K562 (cell line): ENCODE results near the gene NUB1. TPM values are rescaled to one million over a fixed set of nuclear protein-coding genes. Genes with fewer than 3 reads are reported as not detected.

Experiments used
- ARID1B ChIP-seq: fragments of 450-650 bp; IDR thresholded peaks from 2 replicates; pipeline ENCODE4 v1.6.1; 2016; ENCODE audit warnings: antibody characterized with exemption, mild to moderate bottlenecking, inconsistent platforms
- BHLHE40 ChIP-seq: IDR thresholded peaks from 2 replicates; pipeline ENCODE4 v1.6.1; 2011; ENCODE audit warnings: low read length, improper control_type of control experiment
- GABPB1 ChIP-seq: sonication (generic); formaldehyde crosslinking; IDR thresholded peaks from 2 replicates; pipeline ENCODE4 v1.8.0; 2022; ENCODE audit warnings: mild to moderate bottlenecking, missing genetic modification reagents
- HMGN3 ChIP-seq: IDR thresholded peaks from 2 replicates; pipeline ENCODE4 v1.6.1; 2011; ENCODE audit warnings: borderline replicate concordance, low read depth, mild to moderate bottlenecking, mixed read lengths, low read length; ENCODE audit not compliant: insufficient read length; ENCODE audit errors: extremely low read depth
- NFE2 ChIP-seq: IDR thresholded peaks from 2 replicates; pipeline ENCODE4 v1.6.1; 2014; ENCODE audit warnings: antibody characterized with exemption, low read depth
- NFE2L1 ChIP-seq: fragments of 450-650 bp; IDR thresholded peaks from 2 replicates; pipeline ENCODE4 v1.6.1; 2016; ENCODE audit warnings: missing genetic modification characterization, low read depth, mild to moderate bottlenecking, missing compliant biosample characterization, moderate library complexity, borderline replicate concordance
- NFIC ChIP-seq: fragments of 450-650 bp; IDR thresholded peaks from 2 replicates; pipeline ENCODE4 v1.6.1; 2017; ENCODE audit warnings: mild to moderate bottlenecking, inconsistent platforms
- OTX1 ChIP-seq: fragments of 450-650 bp; formaldehyde crosslinking; IDR thresholded peaks from 2 replicates; pipeline ENCODE4 v1.4.0; 2022; ENCODE audit warnings: mild to moderate bottlenecking
- RAD21 ChIP-seq, 2 experiments: fragments of 250-450 bp in 1 of 2; fragments of 450-650 bp in 1 of 2; sonication (Bioruptor Pico) in 1 of 2; formaldehyde crosslinking in 1 of 2; IDR thresholded peaks in 1 of 2; conservative IDR thresholded peaks in 1 of 2; 2 replicates each; pipeline versions ENCODE4 v1.4.0 to v1.8.0; 2020 to 2022; ENCODE audit warnings: mild to moderate bottlenecking in 2 of 2, moderate library complexity in 1 of 2
- SLC30A9 ChIP-seq: fragments of 250-450 bp; sonication (Bioruptor Pico); IDR thresholded peaks from 2 replicates; pipeline ENCODE4 v1.8.0; 2022; ENCODE audit warnings: mild to moderate bottlenecking, moderate library complexity
- SMC3 ChIP-seq: conservative IDR thresholded peaks from 2 replicates; pipeline ENCODE4 v1.6.1; 2011; ENCODE audit warnings: low read depth, low read length, improper control_type of control experiment; ENCODE audit not compliant: insufficient read depth
- SREBF1 ChIP-seq: fragments of 150-350 bp; IDR thresholded peaks from 2 replicates; pipeline ENCODE4 v1.6.1; 2014; ENCODE audit warnings: antibody characterized with exemption, low read depth, low read length, borderline replicate concordance
- TRIM24 ChIP-seq, 2 experiments: fragments of 450-650 bp; IDR thresholded peaks; 2 replicates each; pipeline ENCODE4 v1.6.1; 2016
- XRCC5 ChIP-seq: fragments of 200-400 bp; formaldehyde crosslinking; IDR thresholded peaks from 2 replicates; pipeline ENCODE4 v1.6.1; 2017; ENCODE audit warnings: low read depth, mild to moderate bottlenecking, low read length
- ZBTB1 ChIP-seq: sonication (generic); formaldehyde crosslinking; IDR thresholded peaks from 2 replicates; pipeline ENCODE4 v1.8.1; 2023; ENCODE audit warnings: missing genetic modification reagents, low read depth, mild to moderate bottlenecking, borderline replicate concordance
- ZNF384 ChIP-seq: IDR thresholded peaks from 2 replicates; pipeline ENCODE4 v1.6.1; 2012; ENCODE audit warnings: low read depth, low read length, improper control_type of control experiment
- ZNF696 ChIP-seq: fragments of 250-450 bp; sonication (Bioruptor Pico); conservative IDR thresholded peaks from 2 replicates; pipeline ENCODE4 v1.4.0; 2020; ENCODE audit warnings: mild to moderate bottlenecking, moderate library complexity
- polyA plus RNA-seq, 8 experiments: library from polyadenylated mRNA; depleted of rRNA in 4 of 8; stranded (reverse) in 5 of 8; unstranded in 3 of 8; fragments of >200 nt; fragmentation: Nextera tagmentation in 2 of 8; fragmentation: Illumina TruSeq in 1 of 8; extraction: Ambion mirVana in 2 of 8; extraction: Trizol in 1 of 8; gene quantifications; 2 replicates each; pipeline versions ENCODE4 v1.2.1 to v1.2.3, GENCODE V29; 2011 to 2014; ENCODE audit warnings: inconsistent platforms in 1 of 8, missing spikeins in 1 of 8
- total RNA-seq, 7 experiments: library from RNA; depleted of rRNA in 6 of 7; stranded (reverse); fragments of >200 nt in 6 of 7; fragmentation: Illumina TruSeq in 2 of 7; extraction: Trizol in 2 of 7; gene quantifications; 2 replicates each; pipeline versions ENCODE4 v1.2.1 to v1.2.3, GENCODE V29; 2011 to 2021; ENCODE audit warnings: low replicate concordance in 1 of 7
- TF ChIP-seq, protein P1 (sequence below): IDR thresholded peaks from 2 replicates; pipeline ENCODE4 v1.6.1; 2011; ENCODE audit warnings: borderline replicate concordance, low read depth, mild to moderate bottlenecking, moderate library complexity, low read length; ENCODE audit not compliant: insufficient read depth, poor library complexity, severe bottlenecking
- TF ChIP-seq, protein P2 (sequence below): fragments of 450-650 bp; IDR thresholded peaks from 2 replicates; pipeline ENCODE4 v1.6.1; 2017; ENCODE audit warnings: antibody characterized with exemption, mild to moderate bottlenecking
- TF ChIP-seq, protein P3 (sequence below): fragments of 200-400 bp; formaldehyde crosslinking; IDR thresholded peaks from 2 replicates; pipeline ENCODE4 v1.6.1; 2017; ENCODE audit warnings: mild to moderate bottlenecking, low read depth, low read length, moderate library complexity

Gene NUB1
- total and polyA plus RNA-seq, 9 of the 15 experiments (the other 6 are each of a cell fraction or from before 2014, with no cell fraction given): 43.2 to 159 (median 85.2) TPM

DNA sequence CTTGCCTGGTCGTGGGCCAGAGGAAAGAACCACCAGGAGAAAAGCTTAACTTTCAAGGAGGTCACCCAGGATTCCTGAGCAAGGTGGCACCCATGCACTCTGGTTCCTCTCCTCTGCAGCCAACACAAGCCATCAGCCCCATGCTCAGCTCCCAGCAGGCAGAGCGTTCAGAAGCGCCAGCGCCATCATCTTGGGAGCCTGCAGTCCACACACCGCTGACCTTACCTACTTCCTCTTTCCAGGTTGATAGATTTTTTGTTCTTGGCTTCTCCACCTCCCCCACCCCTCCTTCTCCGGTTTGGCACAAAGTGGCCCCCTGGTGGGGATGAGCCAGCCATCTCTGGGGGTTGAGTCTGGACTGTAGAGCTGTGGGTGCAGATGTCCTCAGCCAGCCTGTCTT, 69.9 kb downstream of the NUB1 start (continued):
- TF ChIP-seq NFE2L1 (no peak), BHLHE40 (0 out of 2 replicates have a peak, but pooled peaks have one; percentile 10), ZBTB1 (CRISPR knock-in tag) (no peak), NFIC (0 out of 2 replicates have a peak, but pooled peaks have one; percentile 8), RAD21 (CRISPR knock-in tag; conservative IDR thresholded peaks at IDR 0.05 in 1 of 2, IDR thresholded peaks at IDR 0.05 in 1 of 2) (peak in 1 of 2 experiments; percentile 59; a peak in 2 of 4 replicates), NFE2 (no peak), SMC3 (peak; percentile 28; the same call in 1 of the 2 replicates), OTX1 (no peak), XRCC5 (no peak), HMGN3 (no peak), SREBF1 (no peak), ZNF384 (peak; percentile 22; the same call in 1 of the 2 replicates), ARID1B (peak; percentile 32; the same call in 1 of the 2 replicates), ZNF696 (CRISPR knock-in tag) (no peak), SLC30A9 (CRISPR knock-in tag) (no peak), GABPB1 (CRISPR knock-in tag) (peak; percentile 20; the same call in 1 of the 2 replicates), TRIM24 (IDR thresholded peaks at IDR 0.05) (0 out of 4 replicates have a peak, but pooled peaks of 1 of the 2 experiments have one; percentile 22)
- TF ChIP-seq, protein P1, sequence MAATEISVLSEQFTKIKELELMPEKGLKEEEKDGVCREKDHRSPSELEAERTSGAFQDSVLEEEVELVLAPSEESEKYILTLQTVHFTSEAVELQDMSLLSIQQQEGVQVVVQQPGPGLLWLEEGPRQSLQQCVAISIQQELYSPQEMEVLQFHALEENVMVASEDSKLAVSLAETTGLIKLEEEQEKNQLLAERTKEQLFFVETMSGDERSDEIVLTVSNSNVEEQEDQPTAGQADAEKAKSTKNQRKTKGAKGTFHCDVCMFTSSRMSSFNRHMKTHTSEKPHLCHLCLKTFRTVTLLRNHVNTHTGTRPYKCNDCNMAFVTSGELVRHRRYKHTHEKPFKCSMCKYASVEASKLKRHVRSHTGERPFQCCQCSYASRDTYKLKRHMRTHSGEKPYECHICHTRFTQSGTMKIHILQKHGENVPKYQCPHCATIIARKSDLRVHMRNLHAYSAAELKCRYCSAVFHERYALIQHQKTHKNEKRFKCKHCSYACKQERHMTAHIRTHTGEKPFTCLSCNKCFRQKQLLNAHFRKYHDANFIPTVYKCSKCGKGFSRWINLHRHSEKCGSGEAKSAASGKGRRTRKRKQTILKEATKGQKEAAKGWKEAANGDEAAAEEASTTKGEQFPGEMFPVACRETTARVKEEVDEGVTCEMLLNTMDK: peak; percentile 55
- TF ChIP-seq, protein P2, sequence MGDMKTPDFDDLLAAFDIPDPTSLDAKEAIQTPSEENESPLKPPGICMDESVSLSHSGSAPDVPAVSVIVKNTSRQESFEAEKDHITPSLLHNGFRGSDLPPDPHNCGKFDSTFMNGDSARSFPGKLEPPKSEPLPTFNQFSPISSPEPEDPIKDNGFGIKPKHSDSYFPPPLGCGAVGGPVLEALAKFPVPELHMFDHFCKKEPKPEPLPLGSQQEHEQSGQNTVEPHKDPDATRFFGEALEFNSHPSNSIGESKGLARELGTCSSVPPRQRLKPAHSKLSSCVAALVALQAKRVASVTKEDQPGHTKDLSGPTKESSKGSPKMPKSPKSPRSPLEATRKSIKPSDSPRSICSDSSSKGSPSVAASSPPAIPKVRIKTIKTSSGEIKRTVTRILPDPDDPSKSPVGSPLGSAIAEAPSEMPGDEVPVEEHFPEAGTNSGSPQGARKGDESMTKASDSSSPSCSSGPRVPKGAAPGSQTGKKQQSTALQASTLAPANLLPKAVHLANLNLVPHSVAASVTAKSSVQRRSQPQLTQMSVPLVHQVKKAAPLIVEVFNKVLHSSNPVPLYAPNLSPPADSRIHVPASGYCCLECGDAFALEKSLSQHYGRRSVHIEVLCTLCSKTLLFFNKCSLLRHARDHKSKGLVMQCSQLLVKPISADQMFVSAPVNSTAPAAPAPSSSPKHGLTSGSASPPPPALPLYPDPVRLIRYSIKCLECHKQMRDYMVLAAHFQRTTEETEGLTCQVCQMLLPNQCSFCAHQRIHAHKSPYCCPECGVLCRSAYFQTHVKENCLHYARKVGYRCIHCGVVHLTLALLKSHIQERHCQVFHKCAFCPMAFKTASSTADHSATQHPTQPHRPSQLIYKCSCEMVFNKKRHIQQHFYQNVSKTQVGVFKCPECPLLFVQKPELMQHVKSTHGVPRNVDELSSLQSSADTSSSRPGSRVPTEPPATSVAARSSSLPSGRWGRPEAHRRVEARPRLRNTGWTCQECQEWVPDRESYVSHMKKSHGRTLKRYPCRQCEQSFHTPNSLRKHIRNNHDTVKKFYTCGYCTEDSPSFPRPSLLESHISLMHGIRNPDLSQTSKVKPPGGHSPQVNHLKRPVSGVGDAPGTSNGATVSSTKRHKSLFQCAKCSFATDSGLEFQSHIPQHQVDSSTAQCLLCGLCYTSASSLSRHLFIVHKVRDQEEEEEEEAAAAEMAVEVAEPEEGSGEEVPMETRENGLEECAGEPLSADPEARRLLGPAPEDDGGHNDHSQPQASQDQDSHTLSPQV: 0 out of 2 replicates have a peak, but pooled peaks have one; percentile 37
- TF ChIP-seq, protein P3, sequence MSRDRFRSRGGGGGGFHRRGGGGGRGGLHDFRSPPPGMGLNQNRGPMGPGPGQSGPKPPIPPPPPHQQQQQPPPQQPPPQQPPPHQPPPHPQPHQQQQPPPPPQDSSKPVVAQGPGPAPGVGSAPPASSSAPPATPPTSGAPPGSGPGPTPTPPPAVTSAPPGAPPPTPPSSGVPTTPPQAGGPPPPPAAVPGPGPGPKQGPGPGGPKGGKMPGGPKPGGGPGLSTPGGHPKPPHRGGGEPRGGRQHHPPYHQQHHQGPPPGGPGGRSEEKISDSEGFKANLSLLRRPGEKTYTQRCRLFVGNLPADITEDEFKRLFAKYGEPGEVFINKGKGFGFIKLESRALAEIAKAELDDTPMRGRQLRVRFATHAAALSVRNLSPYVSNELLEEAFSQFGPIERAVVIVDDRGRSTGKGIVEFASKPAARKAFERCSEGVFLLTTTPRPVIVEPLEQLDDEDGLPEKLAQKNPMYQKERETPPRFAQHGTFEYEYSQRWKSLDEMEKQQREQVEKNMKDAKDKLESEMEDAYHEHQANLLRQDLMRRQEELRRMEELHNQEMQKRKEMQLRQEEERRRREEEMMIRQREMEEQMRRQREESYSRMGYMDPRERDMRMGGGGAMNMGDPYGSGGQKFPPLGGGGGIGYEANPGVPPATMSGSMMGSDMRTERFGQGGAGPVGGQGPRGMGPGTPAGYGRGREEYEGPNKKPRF: no peak
